ENCODE results near the gene FBXL14. TPM values are rescaled to one million over a fixed set of nuclear protein-coding genes. Genes with fewer than 3 reads are reported as not detected.

The FBXL14 gene
- total and polyA plus RNA-seq, 2 experiments from 2014 or later, result 8.6 to 11.7 TPM

DNA sequence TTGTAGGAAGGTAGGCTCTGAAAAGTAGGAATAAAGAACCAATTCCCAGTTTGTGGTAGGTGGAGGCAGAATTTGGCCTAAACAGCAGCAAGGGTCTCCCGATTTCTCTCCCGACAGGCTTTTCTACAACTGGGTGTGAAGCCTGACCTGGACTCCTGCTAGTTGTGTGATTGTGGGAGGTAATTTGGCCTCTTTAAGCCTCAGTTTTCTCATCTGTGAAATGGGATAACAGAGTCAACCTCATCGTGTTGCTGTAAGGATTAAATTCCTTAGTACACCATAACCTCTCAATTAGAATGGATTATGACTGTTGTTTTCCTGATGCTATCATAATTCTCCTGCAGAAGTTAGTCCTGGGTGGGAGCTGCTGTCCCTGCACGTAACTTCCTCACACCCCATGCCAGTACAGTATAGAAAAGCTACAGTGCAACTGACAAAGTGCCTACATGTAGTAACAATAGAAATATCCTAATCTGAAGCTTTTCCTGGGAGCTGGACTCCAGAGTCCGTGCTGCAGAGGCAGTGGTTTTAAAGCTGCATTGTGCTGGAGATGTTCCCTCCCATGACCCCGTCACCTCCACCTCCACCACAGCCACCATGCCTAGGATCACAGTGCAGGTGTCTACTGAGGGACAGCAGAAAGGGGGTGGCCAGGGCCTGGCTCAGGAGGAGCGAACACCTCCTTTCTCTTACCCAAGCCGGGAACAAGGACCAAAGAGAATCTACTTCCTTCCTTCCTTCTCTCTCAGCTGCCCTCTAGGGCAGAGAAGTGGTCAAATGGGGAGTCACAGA is 76.5 kb downstream of the FBXL14 start:
- no peak overlapping the region for H2AFZ ChIP-seq
- no peaks in the 10 kb centered on the region for H3K9me3 ChIP-seq (ENCODE audit: low read depth)
- DNase-seq (ENCODE audit: low spot score), result no peak
- no peak for TF ChIP-seq EZH2phosphoT487 (IDR thresholded peaks at IDR 0.05; ENCODE audit: low read depth, severe bottlenecking, unreplicated experiment)
- TF ChIP-seq EZH2 (IDR thresholded peaks at IDR 0.05; ENCODE audit: borderline replicate concordance), result no peak
- TF ChIP-seq, protein P1, sequence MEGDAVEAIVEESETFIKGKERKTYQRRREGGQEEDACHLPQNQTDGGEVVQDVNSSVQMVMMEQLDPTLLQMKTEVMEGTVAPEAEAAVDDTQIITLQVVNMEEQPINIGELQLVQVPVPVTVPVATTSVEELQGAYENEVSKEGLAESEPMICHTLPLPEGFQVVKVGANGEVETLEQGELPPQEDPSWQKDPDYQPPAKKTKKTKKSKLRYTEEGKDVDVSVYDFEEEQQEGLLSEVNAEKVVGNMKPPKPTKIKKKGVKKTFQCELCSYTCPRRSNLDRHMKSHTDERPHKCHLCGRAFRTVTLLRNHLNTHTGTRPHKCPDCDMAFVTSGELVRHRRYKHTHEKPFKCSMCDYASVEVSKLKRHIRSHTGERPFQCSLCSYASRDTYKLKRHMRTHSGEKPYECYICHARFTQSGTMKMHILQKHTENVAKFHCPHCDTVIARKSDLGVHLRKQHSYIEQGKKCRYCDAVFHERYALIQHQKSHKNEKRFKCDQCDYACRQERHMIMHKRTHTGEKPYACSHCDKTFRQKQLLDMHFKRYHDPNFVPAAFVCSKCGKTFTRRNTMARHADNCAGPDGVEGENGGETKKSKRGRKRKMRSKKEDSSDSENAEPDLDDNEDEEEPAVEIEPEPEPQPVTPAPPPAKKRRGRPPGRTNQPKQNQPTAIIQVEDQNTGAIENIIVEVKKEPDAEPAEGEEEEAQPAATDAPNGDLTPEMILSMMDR (IDR thresholded peaks at IDR 0.05; ENCODE audit: poor library complexity), result no peak
- WGBS (ENCODE audit: low lambda C conversion rate, missing lambda C conversion rate), result 87% methylated on average over 8 of the region's 8 CpGs
- H3K4me2 ChIP-seq, result no peak overlapping the region
- H3K27ac ChIP-seq, result no peak overlapping the region
- H3K9me2 ChIP-seq (replicated peaks; ENCODE audit: insufficient read depth), result no peaks in the 10 kb centered on the region
- no peak overlapping the region for H3K4me3 ChIP-seq
- H3K4me1 ChIP-seq (ENCODE audit: insufficient read depth), result peaks cover 11% of the 10 kb centered on the region
- H3K79me2 ChIP-seq, result no peaks in the 10 kb centered on the region
- H3K36me3 ChIP-seq (replicated peaks; ENCODE audit: insufficient read depth, low read depth), result no peaks in the 10 kb centered on the region
- H3K27me3 ChIP-seq, result no peaks in the 10 kb centered on the region
- no peaks in the 10 kb centered on the region for H4K20me1 ChIP-seq (ENCODE audit: insufficient read depth, poor library complexity, severe bottlenecking)

DNA sequence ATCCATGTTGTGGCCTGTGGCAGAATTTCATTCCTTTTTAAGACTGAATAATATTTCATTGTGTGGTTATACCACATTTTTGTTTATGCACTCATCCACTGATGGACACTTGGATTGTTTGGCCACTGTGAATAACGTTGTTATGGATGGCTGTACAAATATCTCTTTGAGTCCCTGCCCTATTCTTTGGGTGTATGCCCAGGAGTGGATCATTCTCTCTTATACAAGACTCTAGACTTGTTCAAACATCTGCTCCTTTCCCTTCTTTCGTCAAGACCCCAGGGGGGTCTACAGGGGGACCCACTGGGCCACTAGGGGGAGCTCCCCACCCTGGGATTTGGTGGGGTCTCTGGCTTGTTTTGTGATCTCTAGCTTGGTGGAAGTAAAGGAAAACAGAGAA is 77.4 kb downstream of the FBXL14 start:
- H3K27me3 ChIP-seq, result no peaks in the 10 kb centered on the region
- DNase-seq (ENCODE audit: low spot score), result no peak
- H3K4me3 ChIP-seq, result no peak overlapping the region
- 34% methylated on average over 2 of the region's 2 CpGs for WGBS (ENCODE audit: low lambda C conversion rate, missing lambda C conversion rate)
- no peaks in the 10 kb centered on the region for H4K20me1 ChIP-seq (ENCODE audit: insufficient read depth, poor library complexity, severe bottlenecking)
- no peaks in the 10 kb centered on the region for H3K36me3 ChIP-seq (replicated peaks; ENCODE audit: insufficient read depth, low read depth)
- no peak overlapping the region for H2AFZ ChIP-seq
- no peak for TF ChIP-seq EZH2phosphoT487 (IDR thresholded peaks at IDR 0.05; ENCODE audit: low read depth, severe bottlenecking, unreplicated experiment)
- TF ChIP-seq, protein P1 (IDR thresholded peaks at IDR 0.05; ENCODE audit: poor library complexity), result peak; percentile 17
- H3K4me2 ChIP-seq, result no peak overlapping the region
- H3K9me2 ChIP-seq (replicated peaks; ENCODE audit: insufficient read depth), result no peaks in the 10 kb centered on the region
- H3K9me3 ChIP-seq (ENCODE audit: low read depth), result no peaks in the 10 kb centered on the region
- no peak overlapping the region for H3K27ac ChIP-seq
- H3K4me1 ChIP-seq (ENCODE audit: insufficient read depth), result peaks cover 11% of the 10 kb centered on the region
- no peaks in the 10 kb centered on the region for H3K79me2 ChIP-seq

Other genes starting within 250 kb of the FBXL14 start
- 16.6 and 19.9 TPM in 2 replicates for gene WNT5B, start 34.6 kb upstream of the FBXL14 start, total RNA-seq
- 35.3 and 46.7 TPM in 2 replicates for gene WNT5B, start 34.6 kb upstream of the FBXL14 start, polyA plus RNA-seq
- gene ADIPOR2, start 96.5 kb upstream of the FBXL14 start, total RNA-seq, result 47.3 and 50.7 TPM in 2 replicates
- 10.4 and 12.4 TPM in 2 replicates for gene ADIPOR2, start 96.5 kb upstream of the FBXL14 start, polyA plus RNA-seq
- gene LRTM2, start 226.0 kb upstream of the FBXL14 start, total RNA-seq, result not detected in 2 replicates
- gene LRTM2, start 226.0 kb upstream of the FBXL14 start, polyA plus RNA-seq, result not detected in 2 replicates

All from hepatocyte (in vitro differentiated cells).